HL-60/S4 treated with retinoic acid at 250 ng/mL for 4 days and 3 days (cell line): ENCODE measurements around the gene KATNIP.
"Not testable (repeated sequence)": the region's sequence is repeated elsewhere in the genome, so short reads cannot be mapped to it uniquely, and the experiment has no call there.

Source experiments
- in situ Hi-C: fragments of 300-500 bp; cut with MboI; formaldehyde crosslinking; loops from 2 replicates; pipeline ENCODE4 v1.7.0; 2022; ENCODE audit warnings: low sequenced_read_pairs

KATNIP gene

DNA sequence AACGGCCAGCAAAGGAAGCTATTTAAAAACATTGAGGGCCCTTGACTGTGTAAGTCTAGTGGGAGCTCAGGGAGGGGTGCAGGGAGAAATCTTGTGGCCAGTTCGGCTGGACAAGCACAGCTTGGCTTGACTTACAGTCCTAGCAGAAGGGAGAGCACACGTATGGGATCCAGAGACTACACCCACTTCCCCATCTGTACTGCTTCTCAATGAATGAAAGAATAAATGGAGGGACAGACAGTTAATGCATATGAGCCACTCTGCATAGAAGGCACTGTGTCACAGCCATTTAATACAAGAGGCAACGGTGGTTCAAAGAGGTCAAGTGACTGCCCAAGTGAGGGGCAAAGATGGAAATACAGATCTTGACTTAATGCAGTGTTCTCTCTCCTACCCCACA is 15.7 kb upstream of the KATNIP start:
- in situ Hi-C loops: no loop called here

DNA sequence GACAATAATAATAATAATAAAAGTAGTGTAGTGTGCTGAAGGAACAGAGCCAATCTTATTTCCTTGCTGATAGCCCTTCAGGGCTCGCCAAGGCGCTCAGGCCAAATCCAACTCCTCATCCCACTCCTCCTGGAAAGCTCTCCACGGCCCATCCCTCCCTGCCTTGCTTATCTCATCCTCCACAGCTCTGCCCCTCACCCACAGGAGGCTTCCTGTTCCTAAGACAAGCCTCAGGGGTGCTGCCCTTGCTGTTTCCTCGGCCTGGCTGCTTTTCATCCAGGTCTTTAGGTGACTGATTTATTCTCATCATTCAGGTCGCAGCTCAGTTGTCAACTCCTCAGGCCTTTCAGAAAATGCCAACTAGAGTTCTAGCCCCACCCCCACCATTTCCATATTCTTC is 11.4 kb upstream of the KATNIP start:
- in situ Hi-C loops: no loop called here

DNA sequence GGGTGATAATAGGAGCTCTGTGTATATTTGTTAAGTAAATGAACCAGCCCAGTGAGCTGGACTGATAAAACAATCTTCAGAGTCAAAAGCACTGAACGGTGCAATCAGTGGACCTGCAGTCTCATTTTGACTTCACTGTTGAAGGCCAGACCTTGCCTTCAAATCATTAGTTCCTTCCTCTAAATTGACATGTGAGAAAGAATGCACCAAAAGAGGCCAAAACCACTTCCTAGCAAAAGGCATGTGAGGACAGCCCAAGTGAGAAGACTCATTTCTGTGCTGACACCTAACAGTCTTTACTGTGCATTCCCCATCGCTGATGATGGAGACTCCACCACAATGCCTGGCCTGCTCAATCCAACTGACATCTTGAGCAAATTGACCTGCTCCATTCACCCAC is 10.8 kb upstream of the KATNIP start:
- in situ Hi-C loops: no loop called here

DNA sequence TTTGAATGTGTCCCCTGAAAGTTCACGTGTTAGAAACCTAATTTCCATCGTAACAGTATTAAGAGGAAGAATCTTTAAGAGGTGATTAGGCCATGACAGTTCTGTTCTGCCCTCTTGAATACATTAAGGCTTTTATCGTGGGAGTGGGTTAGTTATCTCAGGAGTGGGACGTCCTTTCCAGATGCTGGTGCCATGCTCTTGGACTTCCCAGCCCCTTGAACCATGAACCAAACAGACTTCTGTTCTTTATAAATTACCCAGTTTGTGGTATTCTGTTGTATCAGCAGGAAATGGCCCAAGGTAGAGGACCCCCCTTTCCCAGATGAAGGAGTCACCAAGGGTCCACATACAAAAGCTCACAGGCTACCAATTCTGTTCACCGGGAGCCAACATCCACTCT is 10.3 kb upstream of the KATNIP start:
- in situ Hi-C loops: no loop called here

DNA sequence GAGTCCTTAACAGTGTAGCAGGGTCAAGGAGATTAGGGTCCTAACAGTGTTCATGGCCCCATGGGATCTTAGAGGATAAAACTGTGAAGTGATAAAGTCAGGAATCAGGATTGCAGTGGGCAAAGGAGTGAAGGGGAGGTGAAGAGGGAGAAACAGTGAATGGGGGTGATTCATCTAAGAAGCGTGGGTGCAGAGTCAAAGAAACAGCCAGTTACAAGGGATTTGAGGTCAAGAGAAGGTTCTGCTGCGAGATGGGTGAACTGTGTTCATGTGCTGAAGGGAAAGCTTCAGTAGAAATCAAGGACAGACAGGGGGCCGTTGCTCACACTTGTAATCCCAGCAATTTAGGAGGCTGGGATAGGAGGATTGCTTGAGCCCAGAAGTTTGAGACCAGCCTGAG is 6.1 kb upstream of the KATNIP start:
- in situ Hi-C loops: no loop called here

DNA sequence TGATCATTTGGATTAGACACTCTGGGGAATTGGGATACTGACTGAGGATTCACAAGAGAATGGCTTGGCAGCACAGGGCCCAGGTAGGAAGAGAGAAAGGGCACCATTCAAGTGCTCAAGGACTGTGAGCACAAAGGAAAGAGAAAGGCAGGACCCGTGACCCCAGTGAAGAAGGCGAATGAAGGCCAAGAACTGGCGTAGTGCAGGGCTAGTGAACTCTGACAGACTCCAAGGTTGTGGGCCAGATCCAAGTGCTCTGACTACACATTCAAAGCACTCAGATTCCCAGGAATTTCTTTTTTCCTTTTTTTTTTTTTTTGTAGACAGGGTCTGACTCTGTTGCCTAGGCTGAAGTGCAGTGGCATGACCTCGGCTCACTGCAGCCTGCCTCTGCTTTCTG is 5.3 kb upstream of the KATNIP start:
- in situ Hi-C loops: no loop called here

DNA sequence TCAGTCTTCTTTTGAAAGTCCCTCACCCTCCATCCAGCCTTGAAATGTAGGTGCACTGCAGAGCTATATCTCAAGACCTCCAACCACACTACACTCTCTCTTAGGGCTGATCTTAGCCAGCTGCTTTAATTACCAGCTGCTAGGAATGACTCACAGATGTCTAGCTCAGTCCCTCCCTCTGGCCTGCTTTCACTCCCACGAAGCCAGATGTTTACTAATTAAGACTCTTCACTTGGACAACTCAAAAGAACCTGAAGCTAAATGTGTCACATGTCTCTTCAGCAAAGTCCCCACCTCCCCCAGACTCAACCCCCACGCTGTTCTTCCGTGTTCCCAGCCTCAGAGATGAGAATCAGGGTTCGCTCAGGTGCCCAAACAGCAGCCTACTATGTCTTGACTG is 2.8 kb upstream of the KATNIP start:
- in situ Hi-C loops: no loop called here

DNA sequence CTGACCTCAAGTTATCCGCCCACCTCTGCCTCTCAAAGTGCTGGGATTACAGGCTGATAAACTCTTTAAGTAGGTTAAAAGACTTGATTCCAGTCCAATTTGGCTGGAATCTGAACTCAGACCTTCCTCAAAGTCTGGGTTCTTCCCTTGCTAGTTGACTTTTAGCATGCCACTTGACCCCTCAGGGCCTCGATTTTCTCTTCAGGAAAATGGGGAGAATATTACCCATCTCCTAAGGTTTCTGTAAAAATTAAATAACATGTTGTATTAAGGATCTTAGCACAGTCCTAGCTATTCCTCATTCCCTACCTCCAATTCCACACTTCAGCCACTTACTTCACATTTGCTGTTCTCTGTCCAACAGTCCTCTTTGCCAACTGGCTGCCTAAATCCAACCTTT is 2.1 kb upstream of the KATNIP start:
- in situ Hi-C loops: no loop called here

DNA sequence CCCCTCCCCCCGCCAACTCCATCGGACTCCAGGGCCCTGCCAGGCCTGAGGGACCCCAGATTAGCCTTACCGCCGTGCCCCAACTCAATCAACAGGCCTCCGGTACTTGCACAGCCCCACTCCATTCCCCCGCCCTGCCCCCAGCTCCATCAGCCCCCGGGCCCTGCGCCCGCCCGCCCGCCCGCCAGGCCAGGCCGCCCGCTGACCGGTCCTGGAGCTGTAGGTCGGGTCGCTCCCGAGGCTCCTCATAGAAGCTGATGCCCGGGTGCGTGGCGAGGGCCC is 539 bp upstream of the KATNIP start:
- in situ Hi-C loops: no loop called here

DNA sequence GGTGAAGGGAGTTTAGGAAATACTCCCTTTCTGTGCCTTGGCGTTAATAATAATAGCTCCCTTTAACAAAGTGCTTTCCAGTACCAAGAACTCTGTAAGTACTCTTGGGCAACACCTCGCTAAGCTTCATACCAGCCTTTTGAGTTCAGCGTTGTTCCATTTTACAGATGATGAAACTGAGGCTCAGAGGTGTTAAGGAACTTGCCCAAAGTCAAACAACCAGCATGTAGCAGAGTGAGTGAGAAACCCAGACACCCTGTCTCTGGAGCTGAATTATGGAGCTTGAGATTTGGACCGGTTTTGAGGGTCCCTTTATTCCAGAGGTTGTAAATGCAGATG is 607 bp downstream of the KATNIP start:
- in situ Hi-C loops: no loop called here

DNA sequence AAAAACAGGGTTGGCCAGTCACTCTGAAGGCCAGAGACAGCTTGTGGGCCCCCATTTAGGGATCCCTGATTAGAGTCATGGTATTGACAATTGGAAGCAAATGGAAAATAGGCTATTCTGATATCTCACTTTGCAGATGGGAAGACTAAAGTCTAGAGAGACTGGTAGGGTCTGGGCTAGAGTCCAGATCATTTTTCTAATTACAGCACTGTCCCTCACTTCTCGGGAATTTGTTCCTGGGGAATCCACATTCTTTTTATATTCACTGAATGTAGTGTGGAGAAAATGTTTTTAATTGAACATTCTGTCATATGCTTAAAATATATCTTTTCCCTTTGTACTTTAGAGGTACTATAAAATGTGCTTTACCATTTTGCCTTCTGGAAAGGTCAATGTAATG is 1.1 kb downstream of the KATNIP start:
- in situ Hi-C loops: no loop called here

DNA sequence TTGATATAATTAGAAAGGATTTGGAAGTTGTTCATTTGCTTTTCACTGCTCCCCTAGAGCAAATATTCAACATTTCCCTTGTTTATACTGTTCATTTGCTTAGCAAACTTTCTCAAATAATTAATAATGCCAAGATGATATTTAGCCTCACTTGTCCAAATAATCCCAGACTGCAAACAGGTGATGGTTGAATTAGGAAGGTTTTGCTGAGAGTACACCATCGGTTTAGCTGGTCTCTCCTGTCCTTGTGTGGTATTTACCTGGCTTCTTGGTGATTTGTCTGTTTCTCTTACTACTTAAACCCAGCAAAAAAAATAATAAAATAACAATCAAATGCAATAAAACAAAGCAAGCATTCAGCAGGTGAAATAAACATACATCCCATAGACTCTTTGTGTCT is 6.5 kb downstream of the KATNIP start:
- in situ Hi-C loops: no loop called here

DNA sequence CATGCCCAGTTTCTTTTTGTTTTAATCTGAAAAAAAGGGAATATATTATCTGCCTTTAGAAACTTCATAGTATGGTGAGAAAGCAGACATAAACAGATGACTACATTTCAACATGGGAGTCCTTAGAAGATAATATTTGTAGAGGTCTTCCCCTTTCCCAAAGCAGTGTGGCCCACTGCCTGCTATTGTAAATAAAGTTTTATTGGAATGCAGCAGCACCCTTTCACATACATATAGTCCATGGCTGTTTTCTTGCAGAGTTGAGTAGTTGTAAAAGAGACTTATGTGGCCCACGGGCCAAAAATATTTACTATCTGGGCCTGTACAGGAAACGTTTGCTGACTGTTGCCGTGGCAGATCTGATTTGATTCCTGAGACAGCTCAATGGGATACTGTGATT is 8.5 kb downstream of the KATNIP start:
- in situ Hi-C loops: no loop called here

DNA sequence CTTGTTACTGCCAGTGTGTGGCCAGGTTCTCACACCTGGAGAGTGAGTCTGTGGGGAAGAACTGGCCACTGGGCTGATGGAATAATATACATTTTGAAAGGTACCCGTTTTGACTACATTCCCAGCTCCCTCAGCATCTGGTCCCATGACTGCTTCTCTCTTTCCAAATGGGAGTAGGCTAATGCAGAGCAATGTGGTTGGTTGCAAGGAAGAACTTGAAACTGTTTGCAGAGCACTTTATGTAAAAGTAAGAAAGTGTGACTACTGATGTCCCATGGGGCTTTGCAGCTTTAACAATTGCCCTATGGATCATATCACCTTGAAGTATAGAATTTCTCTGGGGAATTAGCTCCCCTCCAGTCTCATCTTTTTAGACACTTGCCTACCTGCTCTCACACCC is 9.0 kb downstream of the KATNIP start:
- in situ Hi-C loops: no loop called here

DNA sequence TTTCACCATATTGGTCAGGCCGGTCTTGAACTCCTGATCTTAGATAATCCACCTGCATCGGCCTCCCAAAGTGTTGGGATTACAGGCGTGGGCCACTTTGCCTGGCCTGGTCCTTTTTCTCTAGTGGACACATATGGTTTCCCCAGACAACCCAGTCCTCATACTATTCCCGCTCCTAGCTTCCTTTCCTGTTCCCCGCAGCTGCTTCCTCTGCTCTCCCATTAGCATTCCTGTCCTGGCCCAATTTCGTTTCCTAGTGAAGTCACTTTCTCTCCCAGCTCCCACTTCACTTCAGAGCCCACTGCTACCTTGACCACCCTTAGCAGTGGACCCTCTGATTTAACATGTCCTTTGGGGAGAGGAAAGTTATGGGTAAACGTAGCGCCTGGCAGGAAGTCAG is 11.3 kb downstream of the KATNIP start:
- in situ Hi-C loops: no loop called here

DNA sequence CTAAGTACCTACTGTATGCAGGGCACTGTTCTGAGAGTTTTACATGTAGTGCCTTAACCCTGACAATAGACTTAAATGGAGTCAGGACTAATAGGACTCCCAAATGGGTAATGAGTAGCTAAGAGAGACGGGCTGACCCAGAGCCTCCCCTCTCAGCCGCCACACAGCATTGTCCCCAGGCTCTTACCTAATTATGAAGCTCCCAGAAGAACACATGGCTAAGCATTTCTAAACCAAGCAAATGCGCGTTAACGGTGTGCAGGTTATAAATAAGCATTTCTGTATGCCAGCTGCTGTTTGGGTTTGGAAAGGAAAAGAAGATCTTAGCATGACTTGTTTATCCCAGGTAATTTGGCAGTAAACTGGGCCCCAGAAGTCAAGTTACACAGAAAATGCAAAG is 14.3 kb downstream of the KATNIP start:
- in situ Hi-C loops: no loop called here

DNA sequence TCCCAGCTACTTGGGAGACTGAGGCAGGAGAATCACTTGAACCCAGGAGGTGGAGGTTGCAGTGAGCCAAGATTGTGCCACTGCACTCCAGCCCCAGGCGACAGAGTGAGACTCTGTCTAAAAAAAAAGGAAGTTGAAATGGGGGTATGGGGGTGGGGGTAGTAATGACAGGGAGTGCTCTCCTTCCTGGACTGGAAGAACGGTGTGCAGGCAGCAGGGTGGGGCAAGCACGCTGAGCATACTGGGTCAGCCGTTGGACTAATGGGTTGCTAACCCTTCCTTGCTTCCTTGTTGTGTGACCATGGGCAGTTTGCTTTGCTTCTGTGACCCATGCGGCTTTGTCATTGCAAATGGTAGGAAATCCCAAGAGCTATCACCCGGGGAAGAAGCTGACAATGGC is 16.5 kb downstream of the KATNIP start:
- in situ Hi-C loops: no loop called here

DNA sequence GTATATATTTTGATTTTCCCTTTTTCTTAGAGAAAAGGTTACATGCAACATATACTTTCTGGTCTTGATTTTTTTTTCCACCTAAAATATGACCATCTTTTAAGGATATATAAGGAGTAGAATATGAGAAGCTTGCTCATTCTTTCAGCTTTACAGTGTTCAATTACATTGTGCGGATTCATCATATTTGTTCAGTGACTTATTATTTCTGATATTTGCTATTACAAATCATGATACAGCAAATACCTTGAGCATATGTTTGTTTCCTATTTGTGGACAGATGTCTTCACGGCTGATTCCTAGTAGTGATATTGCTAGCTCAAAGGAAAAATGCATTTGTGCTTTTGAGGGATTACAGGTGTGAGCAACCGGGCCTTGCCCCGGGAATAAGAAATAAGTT is 18.1 kb downstream of the KATNIP start:
- in situ Hi-C loops: no loop called here

DNA sequence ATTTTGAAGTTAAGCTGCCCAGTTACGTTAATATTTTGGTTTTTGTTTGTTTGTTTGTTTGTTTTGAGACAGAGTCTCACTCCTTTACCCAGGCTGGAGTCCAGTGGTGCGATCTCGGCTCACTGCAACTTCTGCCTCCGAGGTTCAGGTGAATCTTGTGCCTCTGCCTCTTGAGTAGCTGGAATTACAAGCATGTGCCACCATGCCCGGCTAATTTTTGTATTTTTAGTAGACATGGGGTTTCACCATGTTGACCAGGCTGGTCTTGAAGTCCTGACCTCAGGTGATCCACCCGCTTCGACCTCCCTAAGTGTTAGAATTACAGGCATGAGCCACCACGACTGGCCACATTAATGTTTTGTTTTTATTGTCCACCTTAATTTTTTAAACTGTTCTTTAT is 21.0 kb downstream of the KATNIP start:
- in situ Hi-C loops: not testable (repeated sequence)

DNA sequence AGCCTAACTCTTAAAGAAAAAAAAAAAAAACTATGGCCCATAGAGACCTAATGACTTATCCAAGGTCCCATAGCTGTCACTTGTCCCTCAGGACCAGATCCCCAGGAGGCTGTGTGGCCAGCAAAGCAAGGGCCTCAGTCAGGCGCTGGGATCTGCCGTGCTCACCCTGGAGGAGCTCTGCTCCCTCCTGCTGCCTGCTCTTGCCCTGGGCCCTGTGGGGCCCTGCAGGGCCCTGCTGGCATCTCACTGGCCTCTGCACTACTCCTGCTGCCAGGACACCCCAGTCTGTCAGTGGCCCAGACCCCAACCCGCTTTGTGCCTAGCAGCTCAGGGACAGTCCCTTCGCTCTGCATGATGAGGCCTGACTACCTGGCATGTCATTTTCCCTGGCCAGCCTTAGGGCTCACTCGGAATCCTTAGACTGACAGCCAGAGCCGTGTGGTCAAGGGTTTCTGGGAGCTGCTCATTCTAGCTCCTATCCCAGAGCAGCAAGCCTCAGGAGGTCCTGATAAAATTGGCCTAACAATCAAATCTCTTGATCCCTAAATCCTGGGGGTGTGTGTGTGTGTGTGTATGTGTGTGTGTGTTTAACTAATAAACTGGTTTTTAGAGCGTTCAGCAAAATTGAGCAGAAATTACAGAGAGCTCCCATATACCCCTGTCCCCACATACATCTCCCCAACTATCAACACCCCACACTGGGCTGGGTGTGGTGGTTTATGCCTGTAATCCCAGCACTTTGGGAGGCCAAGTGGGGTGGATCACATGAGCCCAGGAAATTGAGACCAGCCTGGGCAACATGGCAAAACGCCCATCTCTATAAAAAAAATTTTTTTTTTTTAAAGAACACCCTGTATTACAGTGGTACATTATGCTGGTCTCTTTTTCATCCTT is 21.7 kb downstream of the KATNIP start:
- in situ Hi-C loops: no loop called here

DNA sequence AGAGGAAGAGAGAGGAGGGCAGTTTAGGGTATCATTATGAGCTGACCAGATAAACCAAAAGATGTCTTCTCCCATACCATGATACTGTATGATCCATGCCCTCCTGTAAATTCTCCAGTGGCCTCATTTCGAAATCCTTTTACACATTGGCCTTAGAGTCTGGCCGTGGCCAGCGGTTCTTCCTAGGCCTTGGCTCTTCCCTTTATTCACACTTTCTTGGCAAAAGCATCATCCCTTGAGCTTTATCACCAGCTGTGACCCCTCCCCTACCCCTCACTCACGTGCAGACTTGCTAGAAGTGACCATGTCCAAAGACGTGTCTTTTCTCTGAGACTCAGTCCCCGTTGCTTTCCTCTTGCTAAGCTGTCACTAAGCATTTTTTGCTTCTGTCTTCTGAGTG is 22.8 kb downstream of the KATNIP start:
- in situ Hi-C loops: no loop called here

DNA sequence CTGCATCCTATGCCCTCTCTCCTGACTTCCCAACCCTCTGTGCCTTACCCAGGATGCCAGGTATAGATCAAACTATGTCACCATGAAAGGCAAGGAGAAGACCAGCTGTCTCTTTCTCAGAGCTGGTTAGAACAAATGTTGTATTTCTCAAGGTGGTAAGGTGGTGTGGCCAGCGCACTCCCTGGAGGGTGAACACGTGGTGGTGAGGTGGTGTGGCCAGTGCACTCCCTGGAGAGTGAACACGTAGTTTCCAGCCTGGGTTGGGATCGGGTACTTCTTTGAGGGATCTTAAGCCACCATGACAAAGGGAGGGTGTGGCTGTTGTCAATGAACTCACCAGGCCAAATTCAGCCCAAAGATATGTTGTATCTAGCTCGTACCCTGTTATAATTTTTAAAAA is 26.8 kb downstream of the KATNIP start:
- in situ Hi-C loops: no loop called here
